GM12878 (cell line): Measurements from ENCODE around the gene ATF7. TPM values are rescaled to one million over a fixed set of nuclear protein-coding genes. Genes with fewer than 3 reads are reported as not detected.
A peak's percentile ranks its signal among the peaks of the same experiment; 100 is the strongest.

Experiments used
- ATAC-seq: fragments of 200-7000 bp; cut with Tn5 transposase; 3 replicates; pipeline ENCODE4 v1.9.1; 2020; ENCODE audit warnings: mild to moderate bottlenecking, moderate library complexity
- BruUV-seq: library from RNA; stranded (reverse); fragments of 400-500 nt; replicated peaks from 2 replicates; lab custom pipeline; 2021; lab: Mats Ljungman, UMichigan
- CTCF ChIA-PET: fragments of 300-600 bp; sonication (Branson Sonifier 250); formaldehyde crosslinking; extraction: SDS; loops from one replicate; lab custom pipeline; 2021; ENCODE audit warnings: inconsistent platforms; lab: Yijun Ruan, JAX
- POLR2A ChIA-PET: fragments of 350-600 bp; formaldehyde crosslinking; extraction: SDS; loops from one replicate; lab custom pipeline; 2021; ENCODE audit warnings: inconsistent platforms; lab: Charles Lee
- RAD21 ChIA-PET: fragments of 300-600 bp; sonication (Branson Sonifier 250); formaldehyde crosslinking; loops from one replicate; lab custom pipeline; 2023; ENCODE audit warnings: antibody characterized with exemption; ENCODE audit not compliant: unreplicated experiment; lab: Charles Lee
- SMC1A ChIA-PET: fragments of 300-600 bp; sonication (Branson Sonifier 250); formaldehyde crosslinking; loops from one replicate; lab custom pipeline; 2023; ENCODE audit not compliant: unreplicated experiment, uncharacterized antibody; lab: Charles Lee
- DNase-seq: peaks from one replicate; pipeline ENCODE4 v3.0.0-alpha.2; 2011; ENCODE audit warnings: low read depth, low spot score
- FAIRE-seq: peaks from 3 replicates; lab custom pipeline; 2011; peaks lifted over from hg19 to GRCh38; lab: Jason Lieb, UNC
- H2AFZ ChIP-seq: 2 replicates; pipeline ENCODE4 v1.6.0; 2011; ENCODE audit warnings: low read depth, low read length, control low read depth; ENCODE audit not compliant: control insufficient read depth
- H3K27ac ChIP-seq: 2 replicates; pipeline ENCODE4 v1.5.1; 2011; ENCODE audit warnings: control low read depth; ENCODE audit not compliant: control insufficient read depth, insufficient read depth
- H3K27me3 ChIP-seq, 2 experiments: replicated peaks in 1 of 2; 2 replicates each; pipeline versions ENCODE4 v1.6.0 to v1.6.1; 2011; ENCODE audit warnings: low read length in 1 of 2; ENCODE audit not compliant: control insufficient read depth in 2 of 2, insufficient read depth in 2 of 2
- H3K36me3 ChIP-seq, 2 experiments: 2 replicates each; pipeline ENCODE4 v1.5.1; 2011; ENCODE audit warnings: low read length in 1 of 2; ENCODE audit not compliant: control insufficient read depth in 2 of 2, insufficient read depth in 2 of 2
- H3K4me1 ChIP-seq: 2 replicates; pipeline ENCODE4 v1.6.1; 2011; ENCODE audit warnings: mild to moderate bottlenecking, low read length, moderate library complexity, mixed read lengths; ENCODE audit not compliant: control insufficient read depth, insufficient read depth
- H3K4me2 ChIP-seq: 2 replicates; pipeline ENCODE4 v1.6.0; 2011; ENCODE audit warnings: control low read depth; ENCODE audit not compliant: control insufficient read depth, insufficient read depth
- H3K4me3 ChIP-seq: fragments of 200-600 bp; sonication (generic); 2 replicates; pipeline ENCODE4 v1.5.1; 2016
- H3K79me2 ChIP-seq: 2 replicates; pipeline ENCODE4 v1.6.0; 2011; ENCODE audit warnings: low read length; ENCODE audit not compliant: control insufficient read depth, insufficient read depth
- H3K9ac ChIP-seq: 2 replicates; pipeline ENCODE4 v1.8.0; 2011; ENCODE audit warnings: low read length, control low read depth, mixed read lengths; ENCODE audit not compliant: control insufficient read depth, insufficient read depth
- H3K9me3 ChIP-seq: replicated peaks from 3 replicates; pipeline ENCODE4 v1.5.1; 2011; ENCODE audit warnings: mild to moderate bottlenecking, low read length; ENCODE audit not compliant: control insufficient read depth, insufficient read depth
- H4K20me1 ChIP-seq: 2 replicates; pipeline ENCODE4 v1.6.0; 2011; ENCODE audit not compliant: control insufficient read depth, insufficient read depth
- GABPA ChIP-seq: IDR thresholded peaks from 2 replicates; pipeline ENCODE4 v1.6.1; 2014; ENCODE audit warnings: antibody characterized with exemption, low read depth, mild to moderate bottlenecking, inconsistent platforms
- GATAD2B ChIP-seq: fragments of 450-650 bp; conservative IDR thresholded peaks from 2 replicates; pipeline ENCODE4 v1.6.1; 2017; ENCODE audit warnings: low read depth, mild to moderate bottlenecking, moderate library complexity
- HCFC1 ChIP-seq: fragments of 150-350 bp; IDR thresholded peaks from 2 replicates; pipeline ENCODE4 v1.6.1; 2014; ENCODE audit warnings: low read length
- MTA3 ChIP-seq: IDR thresholded peaks from 2 replicates; pipeline ENCODE4 v1.6.1; 2012; ENCODE audit warnings: low read length, inconsistent platforms, borderline replicate concordance
- MYC ChIP-seq: IDR thresholded peaks from 2 replicates; pipeline ENCODE4 v1.6.1; 2011; ENCODE audit warnings: mild to moderate bottlenecking, low read length, moderate library complexity, inconsistent platforms; ENCODE audit not compliant: insufficient read depth, insufficient replicate concordance, insufficient read length, severe bottlenecking
- RB1 ChIP-seq: fragments of 450-650 bp; formaldehyde crosslinking; IDR thresholded peaks from 2 replicates; pipeline ENCODE4 v1.6.1; 2017; ENCODE audit warnings: mild to moderate bottlenecking, borderline replicate concordance
- SMC3 ChIP-seq: IDR thresholded peaks from 2 replicates; pipeline ENCODE4 v1.6.1; 2011; ENCODE audit warnings: low read length, improper control_type of control experiment, borderline replicate concordance
- SPI1 ChIP-seq: IDR thresholded peaks from 2 replicates; pipeline ENCODE4 v1.6.1; 2011; ENCODE audit warnings: low read depth, mild to moderate bottlenecking, low read length, moderate library complexity, borderline replicate concordance; ENCODE audit not compliant: insufficient read depth
- WGBS: methylation state at CpG from one replicate; pipeline ENCODE4 v1.1.6; 2016; ENCODE audit warnings: low lambda C conversion rate; ENCODE audit not compliant: insufficient replicate concordance, insufficient coverage; ENCODE audit errors: missing lambda C conversion rate; 5-methylcytosine and 5-hydroxymethylcytosine counted together
- in situ Hi-C: fragments of 300-500 bp; cut with MboI; formaldehyde crosslinking; loops from 9 replicates; pipeline ENCODE4 v1.14.3; 2018; ENCODE audit warnings: mixed read lengths
- intact Hi-C: fragments of 100-400 bp; cut with micrococcal nuclease; formaldehyde crosslinking; loops from one replicate; pipeline ENCODE4 v1.14.2; 2022; ENCODE audit not compliant: unreplicated experiment
- polyA plus RNA-seq, 11 experiments: library from polyadenylated mRNA; depleted of rRNA in 4 of 11; unstranded in 6 of 11; stranded (reverse) in 5 of 11; fragments of >200 nt; fragmentation: Nextera tagmentation in 4 of 11; fragmentation: Illumina TruSeq in 1 of 11; extraction: Ambion mirVana in 4 of 11; extraction: Trizol in 1 of 11; gene quantifications; 1 replicate in 1 of 11; 2 replicates in 10 of 11; pipeline versions ENCODE4 v1.2.1 to v1.2.3, GENCODE V29; 2011 to 2016; ENCODE audit warnings: inconsistent platforms in 2 of 11, missing spikeins in 2 of 11, low read depth in 1 of 11
- total RNA-seq, 4 experiments: library from RNA; depleted of rRNA in 3 of 4; stranded (reverse); fragments of >200 nt in 3 of 4; fragmentation: Illumina TruSeq in 1 of 4; extraction: Trizol in 1 of 4; gene quantifications; 2 replicates each; pipeline versions ENCODE4 v1.2.1 to v1.2.3, GENCODE V29; 2013 to 2021
- TF ChIP-seq, protein P1 (sequence below), 3 experiments: IDR thresholded peaks in 2 of 3; conservative IDR thresholded peaks in 1 of 3; 2 replicates each; pipeline ENCODE4 v1.5.1; 2011; ENCODE audit warnings: low read depth in 3 of 3, low read length in 3 of 3, mild to moderate bottlenecking in 3 of 3, control low read depth in 2 of 3, moderate library complexity in 2 of 3, inconsistent platforms in 1 of 3, mixed read lengths in 1 of 3; ENCODE audit not compliant: control insufficient read depth in 2 of 3, insufficient read depth in 1 of 3; ENCODE audit errors: extremely low read depth in 1 of 3
- TF ChIP-seq, protein P2 (sequence below): fragments of 150-350 bp; IDR thresholded peaks from 2 replicates; pipeline ENCODE4 v1.6.1; 2014; ENCODE audit warnings: mild to moderate bottlenecking, low read depth, low read length
- TF ChIP-seq, protein P3 (sequence below): IDR thresholded peaks from 2 replicates; pipeline ENCODE4 v1.6.1; 2012; ENCODE audit warnings: mild to moderate bottlenecking, low read depth, low read length

The ATF7 gene
- total and polyA plus RNA-seq, 10 of the 15 experiments (the other 5 are each of a cell fraction or from before 2014, with no cell fraction given), result 9.1 to 30.7 (median 21.8) TPM

DNA sequence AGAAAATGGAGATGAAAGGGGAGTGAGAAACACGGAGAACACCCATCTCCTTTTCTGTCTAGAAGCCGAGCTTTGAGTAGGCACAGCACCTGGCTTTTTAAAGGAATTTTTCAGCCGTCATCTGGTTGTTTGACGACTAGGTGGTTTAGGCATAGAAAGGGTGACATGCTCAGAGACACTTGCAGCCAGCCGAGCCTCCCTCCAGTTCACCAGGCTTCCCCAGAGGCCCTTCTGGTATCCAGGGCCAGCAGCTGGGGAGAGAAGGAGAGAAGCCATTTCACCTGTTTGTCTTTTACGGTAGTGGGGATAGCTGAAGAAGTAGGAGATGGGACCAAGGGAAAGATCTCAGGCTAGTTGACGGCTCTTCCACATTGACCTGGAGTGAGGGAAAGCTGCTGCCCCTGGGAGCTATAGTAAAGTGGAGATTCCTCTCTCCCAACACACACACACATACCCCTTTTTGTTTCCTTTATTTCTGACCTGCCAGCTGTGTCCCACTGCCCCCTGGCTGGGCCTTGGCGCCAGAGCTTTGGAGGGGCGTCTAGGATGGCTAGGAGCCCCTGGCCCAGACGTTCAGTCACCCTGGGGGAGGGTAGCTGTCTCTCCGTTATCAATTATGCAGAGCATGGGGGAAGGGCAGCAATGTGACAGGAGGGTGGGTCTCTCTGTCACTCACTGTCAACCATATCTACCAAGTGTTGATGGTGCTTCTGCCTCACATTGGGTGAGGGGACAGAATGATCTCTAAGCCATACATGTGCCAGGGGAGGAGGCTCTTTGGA is 132.4 kb downstream of the ATF7 start (continued):
- TF ChIP-seq, protein P1, sequence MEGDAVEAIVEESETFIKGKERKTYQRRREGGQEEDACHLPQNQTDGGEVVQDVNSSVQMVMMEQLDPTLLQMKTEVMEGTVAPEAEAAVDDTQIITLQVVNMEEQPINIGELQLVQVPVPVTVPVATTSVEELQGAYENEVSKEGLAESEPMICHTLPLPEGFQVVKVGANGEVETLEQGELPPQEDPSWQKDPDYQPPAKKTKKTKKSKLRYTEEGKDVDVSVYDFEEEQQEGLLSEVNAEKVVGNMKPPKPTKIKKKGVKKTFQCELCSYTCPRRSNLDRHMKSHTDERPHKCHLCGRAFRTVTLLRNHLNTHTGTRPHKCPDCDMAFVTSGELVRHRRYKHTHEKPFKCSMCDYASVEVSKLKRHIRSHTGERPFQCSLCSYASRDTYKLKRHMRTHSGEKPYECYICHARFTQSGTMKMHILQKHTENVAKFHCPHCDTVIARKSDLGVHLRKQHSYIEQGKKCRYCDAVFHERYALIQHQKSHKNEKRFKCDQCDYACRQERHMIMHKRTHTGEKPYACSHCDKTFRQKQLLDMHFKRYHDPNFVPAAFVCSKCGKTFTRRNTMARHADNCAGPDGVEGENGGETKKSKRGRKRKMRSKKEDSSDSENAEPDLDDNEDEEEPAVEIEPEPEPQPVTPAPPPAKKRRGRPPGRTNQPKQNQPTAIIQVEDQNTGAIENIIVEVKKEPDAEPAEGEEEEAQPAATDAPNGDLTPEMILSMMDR (IDR thresholded peaks at IDR 0.05 in 2 of 3, conservative IDR thresholded peaks at IDR 0.05 in 1 of 3; ENCODE audit: control insufficient read depth in 2 of 3, extremely low read depth in 1 of 3, insufficient read depth in 1 of 3, low read depth in 3 of 3, low read length in 3 of 3), result no peak
- TF ChIP-seq GATAD2B, result no peak

DNA sequence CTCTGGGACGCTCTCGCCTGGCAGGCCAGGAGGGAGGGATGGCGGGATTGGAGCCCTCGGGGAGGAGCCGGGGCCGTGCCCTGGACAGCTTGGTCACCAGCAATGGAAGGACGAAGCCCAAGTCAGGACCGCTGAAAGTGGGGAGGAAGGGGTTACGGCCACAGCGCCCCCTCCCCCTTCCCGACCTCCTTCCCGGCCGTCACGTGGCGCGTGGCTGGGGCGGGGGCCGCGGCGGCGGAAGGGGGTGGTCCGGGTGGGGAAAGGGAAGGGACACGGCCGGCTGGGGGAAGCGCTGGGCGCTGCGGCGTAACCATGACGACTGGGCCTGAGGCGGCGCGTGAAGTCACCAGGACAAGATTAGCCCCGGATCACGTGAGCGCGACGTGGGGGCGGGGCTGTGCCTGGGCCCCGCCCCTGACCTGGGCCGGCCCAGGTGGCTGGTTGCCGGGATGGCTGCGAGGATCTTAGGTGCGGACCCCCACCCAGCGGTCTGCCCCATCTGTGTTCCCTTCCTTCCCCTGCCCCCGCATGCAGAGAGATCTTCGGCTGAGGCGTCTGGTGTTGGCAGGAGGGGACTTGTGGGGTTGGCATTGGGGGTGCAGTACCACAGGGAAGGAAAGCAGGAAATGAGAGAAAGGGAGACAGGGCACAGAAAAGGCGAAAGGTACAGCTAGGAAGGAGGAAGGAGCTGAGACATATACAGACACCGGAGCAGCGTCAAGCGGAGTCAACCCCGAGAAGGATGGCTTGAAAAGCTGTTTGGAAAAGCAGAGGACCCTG is 133.2 kb downstream of the ATF7 start:
- FAIRE-seq, result peak; percentile 94
- in situ Hi-C loops, result no loop called here
- no TSS peak for BruUV-seq
- TF ChIP-seq HCFC1 (no peak), SMC3 (no peak), GABPA (no peak), RB1 (no peak), MYC (no peak), MTA3 (no peak), SPI1 (no peak), GATAD2B (no peak)
- TF ChIP-seq, protein P2, sequence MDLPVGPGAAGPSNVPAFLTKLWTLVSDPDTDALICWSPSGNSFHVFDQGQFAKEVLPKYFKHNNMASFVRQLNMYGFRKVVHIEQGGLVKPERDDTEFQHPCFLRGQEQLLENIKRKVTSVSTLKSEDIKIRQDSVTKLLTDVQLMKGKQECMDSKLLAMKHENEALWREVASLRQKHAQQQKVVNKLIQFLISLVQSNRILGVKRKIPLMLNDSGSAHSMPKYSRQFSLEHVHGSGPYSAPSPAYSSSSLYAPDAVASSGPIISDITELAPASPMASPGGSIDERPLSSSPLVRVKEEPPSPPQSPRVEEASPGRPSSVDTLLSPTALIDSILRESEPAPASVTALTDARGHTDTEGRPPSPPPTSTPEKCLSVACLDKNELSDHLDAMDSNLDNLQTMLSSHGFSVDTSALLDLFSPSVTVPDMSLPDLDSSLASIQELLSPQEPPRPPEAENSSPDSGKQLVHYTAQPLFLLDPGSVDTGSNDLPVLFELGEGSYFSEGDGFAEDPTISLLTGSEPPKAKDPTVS, result no peak
- TF ChIP-seq, protein P3, sequence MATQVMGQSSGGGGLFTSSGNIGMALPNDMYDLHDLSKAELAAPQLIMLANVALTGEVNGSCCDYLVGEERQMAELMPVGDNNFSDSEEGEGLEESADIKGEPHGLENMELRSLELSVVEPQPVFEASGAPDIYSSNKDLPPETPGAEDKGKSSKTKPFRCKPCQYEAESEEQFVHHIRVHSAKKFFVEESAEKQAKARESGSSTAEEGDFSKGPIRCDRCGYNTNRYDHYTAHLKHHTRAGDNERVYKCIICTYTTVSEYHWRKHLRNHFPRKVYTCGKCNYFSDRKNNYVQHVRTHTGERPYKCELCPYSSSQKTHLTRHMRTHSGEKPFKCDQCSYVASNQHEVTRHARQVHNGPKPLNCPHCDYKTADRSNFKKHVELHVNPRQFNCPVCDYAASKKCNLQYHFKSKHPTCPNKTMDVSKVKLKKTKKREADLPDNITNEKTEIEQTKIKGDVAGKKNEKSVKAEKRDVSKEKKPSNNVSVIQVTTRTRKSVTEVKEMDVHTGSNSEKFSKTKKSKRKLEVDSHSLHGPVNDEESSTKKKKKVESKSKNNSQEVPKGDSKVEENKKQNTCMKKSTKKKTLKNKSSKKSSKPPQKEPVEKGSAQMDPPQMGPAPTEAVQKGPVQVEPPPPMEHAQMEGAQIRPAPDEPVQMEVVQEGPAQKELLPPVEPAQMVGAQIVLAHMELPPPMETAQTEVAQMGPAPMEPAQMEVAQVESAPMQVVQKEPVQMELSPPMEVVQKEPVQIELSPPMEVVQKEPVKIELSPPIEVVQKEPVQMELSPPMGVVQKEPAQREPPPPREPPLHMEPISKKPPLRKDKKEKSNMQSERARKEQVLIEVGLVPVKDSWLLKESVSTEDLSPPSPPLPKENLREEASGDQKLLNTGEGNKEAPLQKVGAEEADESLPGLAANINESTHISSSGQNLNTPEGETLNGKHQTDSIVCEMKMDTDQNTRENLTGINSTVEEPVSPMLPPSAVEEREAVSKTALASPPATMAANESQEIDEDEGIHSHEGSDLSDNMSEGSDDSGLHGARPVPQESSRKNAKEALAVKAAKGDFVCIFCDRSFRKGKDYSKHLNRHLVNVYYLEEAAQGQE, result no peak

More for the DNA sequence above, 133.2 kb downstream of the ATF7 start:
- POLR2A ChIA-PET, result interaction anchor here (0.6 to 2.9 kb wide), 8 partner anchors 8 to 286 kb away, joined by 3 to 12 read pairs (median 3); partner anchors contain the start of genes ITGB7 and TARBP2
- peak; percentile 96 for ATAC-seq
- Histone ChIP-seq H3K4me1 (peaks cover 10% of the 10 kb centered on the region), H3K79me2 (no peaks in the 10 kb centered on the region), H3K27ac (peak overlapping the region; percentile 46; the same call in 1 of the 2 replicates), H2AFZ (peak overlapping the region; percentile 90), H3K36me3 (no peaks in the 10 kb centered on the region), H3K27me3 (no peaks in the 10 kb centered on the region), H3K9ac (peak overlapping the region; percentile 74), H3K9me3 (no peaks in the 10 kb centered on the region), H3K4me3 (peak overlapping the region; percentile 87), H4K20me1 (no peaks in the 10 kb centered on the region), H3K4me2 (peak overlapping the region; percentile 96)
- peak; percentile 46 for DNase-seq
- SMC1A ChIA-PET, result interaction anchor here (0.7 to 3.1 kb wide), 5 partner anchors 16 to 140 kb away, joined by 3 to 9 read pairs (median 3); no protein-coding TSS in a partner anchor
- WGBS, result 2% methylated on average over 45 of the region's 52 CpGs
- RAD21 ChIA-PET, result interaction anchor here (1.0 to 1.6 kb wide), 6 partner anchors 8 to 183 kb away, joined by 3 to 7 read pairs (median 4); partner anchors contain the start of genes ATP5MC2 and TARBP2
- CTCF ChIA-PET, result interaction anchor here (0.5 to 4.8 kb wide), 8 partner anchors 9 to 168 kb away, joined by 3 to 20 read pairs (median 3); partner anchors contain the start of genes NPFF and PRR13
- intact Hi-C loops, result no loop called here
